Measurements from ENCODE around the gene PLAC8. TPM values are rescaled to one million over a fixed set of nuclear protein-coding genes. Genes with fewer than 3 reads are reported as not detected.

Gene PLAC8
- total and polyA plus RNA-seq, 2 of the 13 experiments (the other 11 are each of a cell fraction or from before 2014, with no cell fraction given), result 3.0 to 174 TPM

DNA sequence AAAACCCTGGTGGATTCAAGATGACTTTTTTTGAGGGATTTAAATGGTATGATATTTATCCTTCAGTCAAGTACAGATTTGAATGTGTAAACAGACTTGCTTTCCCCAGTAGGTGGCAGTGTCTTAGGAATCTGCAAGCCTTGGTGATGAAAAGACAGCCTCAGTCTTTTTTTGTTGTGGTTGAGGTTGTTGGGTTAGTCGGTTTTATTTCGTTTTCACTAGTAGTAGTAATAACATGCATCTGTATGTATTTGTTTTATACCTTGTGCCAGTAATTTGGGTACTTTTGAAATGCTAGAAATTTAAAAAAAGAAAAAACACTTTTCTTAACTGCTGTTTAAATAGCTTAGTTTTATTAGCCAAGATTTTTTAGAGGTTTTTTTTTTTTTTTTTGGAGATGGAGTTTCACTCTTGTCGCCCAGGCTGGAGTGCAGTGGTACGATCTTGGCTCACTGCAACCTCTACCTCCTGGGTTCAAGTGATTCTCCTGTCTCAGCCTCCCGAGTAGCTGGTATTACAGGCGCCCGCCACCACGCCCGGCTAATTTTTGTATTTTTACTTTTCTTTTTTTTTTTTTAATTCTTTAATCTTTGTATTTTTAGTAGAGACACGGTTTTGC, 40.3 kb downstream of the PLAC8 start:
- TF ChIP-seq, protein P1, sequence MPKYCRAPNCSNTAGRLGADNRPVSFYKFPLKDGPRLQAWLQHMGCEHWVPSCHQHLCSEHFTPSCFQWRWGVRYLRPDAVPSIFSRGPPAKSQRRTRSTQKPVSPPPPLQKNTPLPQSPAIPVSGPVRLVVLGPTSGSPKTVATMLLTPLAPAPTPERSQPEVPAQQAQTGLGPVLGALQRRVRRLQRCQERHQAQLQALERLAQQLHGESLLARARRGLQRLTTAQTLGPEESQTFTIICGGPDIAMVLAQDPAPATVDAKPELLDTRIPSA (CRISPR knock-in tag; IDR thresholded peaks at IDR 0.05; ENCODE audit: borderline replicate concordance), result no peak
- TF ChIP-seq CREB3 (CRISPR knock-in tag; IDR thresholded peaks at IDR 0.05), result no peak
- TF ChIP-seq FOXK1 (CRISPR knock-in tag; IDR thresholded peaks at IDR 0.05; ENCODE audit: borderline replicate concordance, low read depth), result no peak
- peak; percentile 80 for TF ChIP-seq SMC3 (IDR thresholded peaks at IDR 0.05; ENCODE audit: low read length)
- TF ChIP-seq TCF7 (IDR thresholded peaks at IDR 0.05; ENCODE audit: low read depth), result no peak
- TF ChIP-seq TARDBP (CRISPR knock-in tag; IDR thresholded peaks at IDR 0.05), result no peak
- TF ChIP-seq CTCF (CRISPR knock-in tag; IDR thresholded peaks at IDR 0.05), result peak; percentile 70
- TF ChIP-seq RAD21 (CRISPR knock-in tag; IDR thresholded peaks at IDR 0.05), result peak; percentile 59; the same call in 1 of the 2 replicates
- TF ChIP-seq HOMEZ (CRISPR knock-in tag; IDR thresholded peaks at IDR 0.05; ENCODE audit: low read depth), result no peak
- no peak for TF ChIP-seq ZNF562 (CRISPR knock-in tag; IDR thresholded peaks at IDR 0.05; ENCODE audit: borderline replicate concordance)
- TF ChIP-seq STAG1 (CRISPR knock-in tag; IDR thresholded peaks at IDR 0.05), result peak; percentile 80
- peak; percentile 50 for TF ChIP-seq FOXA3 (CRISPR knock-in tag; IDR thresholded peaks at IDR 0.05)
- TF ChIP-seq SMARCE1 (IDR thresholded peaks at IDR 0.05; ENCODE audit: borderline replicate concordance), result no peak
- TF ChIP-seq RBM39 (IDR thresholded peaks at IDR 0.05; ENCODE audit: low read depth, low read length, poor library complexity, severe bottlenecking), result no peak
- no peak for TF ChIP-seq AGO1 (IDR thresholded peaks at IDR 0.05; ENCODE audit: low read depth, low read length, poor library complexity, severe bottlenecking)
- Histone ChIP-seq H3K4me2 (ENCODE audit: low read depth, low read length) (no peak overlapping the region), H3K27ac (ENCODE audit: extremely low read length, insufficient read depth, low read length) (no peak overlapping the region), H4K20me1 (ENCODE audit: insufficient read depth, low read length) (no peaks in the 10 kb centered on the region), H3K9ac (ENCODE audit: insufficient read depth, low read depth, low read length) (no peak overlapping the region), H3K36me3 (replicated peaks in 1 of 2; ENCODE audit: control insufficient read depth in 1 of 2, insufficient read depth in 2 of 2, low read length in 2 of 2) (peaks cover 3 to 13% of the 10 kb centered on the region in 2 experiments), H3K79me2 (ENCODE audit: insufficient read depth, low read length) (no peaks in the 10 kb centered on the region), H3K27me3 (ENCODE audit: control insufficient read depth in 1 of 2, insufficient read depth in 2 of 2, low read length in 2 of 2) (no peaks in the 10 kb centered on the region), H2AFZ (ENCODE audit: low read length) (no peak overlapping the region), H3K9me3 (ENCODE audit: low read length) (no peaks in the 10 kb centered on the region), H3K4me1 (ENCODE audit: insufficient read depth, low read length) (no peaks in the 10 kb centered on the region), H3K4me3 (replicated peaks in 1 of 3; ENCODE audit: insufficient read depth in 1 of 3, low read depth in 2 of 3, low read length in 3 of 3) (no peak overlapping the region)
- intact Hi-C loops (cut with micrococcal nuclease; ENCODE audit: unreplicated experiment) (loop anchor here (1.0 kb wide), 3 partner anchors 178 to 208 kb away; no protein-coding TSS in a partner anchor), in situ Hi-C loops (cut with HindIII; ENCODE audit: extremely low pct_ligation_motif_present, low pct_unique_long_range_greater_than_20kb) (loop anchor here (10.0 kb wide), 1 partner anchor 181 kb away; no protein-coding TSS in a partner anchor)
- ChIA-PET CTCF (ENCODE audit: low intra/inter-chr PET ratio, low total read pairs) (interaction anchor here (1.7 to 2.9 kb wide), 3 partner anchors 178 to 208 kb away, joined by 12 to 21 read pairs (median 13); no protein-coding TSS in a partner anchor), POLR2A (no interaction called here)
- BruUV-seq (replicated peaks), result no TSS peak
- peak; percentile 82 for FAIRE-seq
- peak; percentile 78 for ATAC-seq
- DNase-seq (ENCODE audit: low spot score), result peak; percentile 75
- 77% methylated on average over 10 of the region's 10 CpGs for WGBS (ENCODE audit: low lambda C conversion rate)

Measured in HepG2 (cell line).